GM19035 (cell line): ENCODE results near the gene ZGLP1.
"Not testable (repeated sequence)": the region's sequence is repeated elsewhere in the genome, so short reads cannot be mapped to it uniquely, and the experiment has no call there.

Experiments used
- ATAC-seq: cut with Tn5 transposase; IDR thresholded peaks from one replicate; pipeline ENCODE4 v1.9.1; 2021; ENCODE audit not compliant: unreplicated experiment

ZGLP1 gene

DNA sequence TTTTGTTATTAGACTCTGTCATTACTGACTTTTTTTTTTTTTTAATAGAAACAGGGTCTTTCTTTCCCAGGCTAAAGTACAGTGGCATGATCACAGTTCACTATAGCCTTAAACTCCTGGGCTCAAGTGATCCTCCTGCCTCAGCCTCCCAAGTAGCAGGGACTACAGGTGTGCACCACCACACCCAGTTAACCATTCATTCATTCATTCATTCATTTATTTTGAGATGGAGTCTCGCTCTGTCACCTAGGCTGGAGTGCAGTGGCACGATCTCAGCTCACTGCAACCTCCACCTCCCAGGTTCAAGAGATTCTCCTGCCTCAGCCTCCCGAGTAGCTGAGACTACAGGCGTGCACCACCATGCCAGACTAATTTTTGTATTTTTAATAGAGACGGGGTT is 27.6 kb downstream of the ZGLP1 start:
- not testable (repeated sequence) for ATAC-seq

DNA sequence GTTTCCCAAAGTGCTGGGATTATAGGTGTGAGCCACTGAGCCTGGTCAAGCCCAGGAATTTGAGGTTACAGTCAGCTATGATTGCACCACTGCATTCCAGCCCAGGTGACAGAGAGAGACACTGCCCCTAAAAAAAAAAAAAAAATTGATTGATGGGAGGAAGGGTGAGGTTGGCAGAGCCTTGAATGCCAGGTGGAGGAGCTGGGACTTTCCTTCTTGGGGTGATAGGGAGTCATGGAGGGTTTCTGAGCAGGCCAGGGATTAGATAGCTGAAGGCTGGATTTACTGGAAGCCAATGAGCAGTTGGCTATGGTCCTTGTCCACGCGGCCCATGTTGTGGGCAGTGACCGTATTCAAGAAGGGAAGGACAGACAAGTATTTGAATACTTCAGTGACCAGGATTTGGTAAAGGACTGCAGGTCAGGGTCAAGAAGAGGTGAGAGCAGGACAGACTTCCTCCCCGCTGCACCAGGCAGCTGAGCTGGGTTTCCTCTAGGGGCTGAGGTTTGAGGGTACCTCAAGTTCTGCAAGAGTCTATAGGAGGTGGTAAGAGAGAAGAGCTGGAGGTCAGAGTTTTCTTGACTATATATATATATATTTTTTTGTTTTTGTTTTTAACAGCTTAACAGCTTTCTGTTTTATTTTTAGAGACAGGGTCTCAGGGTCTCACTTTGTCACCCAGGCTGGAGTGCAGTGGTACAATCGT is 29.7 kb downstream of the ZGLP1 start:
- no peak for ATAC-seq

DNA sequence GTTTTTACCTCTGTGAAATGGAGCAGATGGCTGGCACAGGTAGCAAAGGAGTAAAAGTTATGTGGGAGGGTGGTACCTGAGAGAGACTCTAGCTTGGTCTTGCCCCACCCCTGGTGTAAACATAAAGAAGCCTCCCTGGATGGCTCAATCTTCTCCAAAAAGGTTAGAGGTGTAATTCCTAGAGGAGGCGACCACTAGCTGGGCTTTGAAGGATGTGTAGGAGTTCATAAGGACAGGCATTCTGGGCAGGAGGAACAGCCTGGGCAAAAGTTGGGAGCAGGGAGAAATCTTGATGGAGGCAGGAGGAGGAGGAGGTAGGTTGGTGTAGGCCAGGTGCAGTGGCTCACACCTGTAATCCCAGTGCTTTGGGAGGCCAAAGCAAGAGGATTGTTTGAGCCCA is 30.7 kb downstream of the ZGLP1 start:
- ATAC-seq: no peak

DNA sequence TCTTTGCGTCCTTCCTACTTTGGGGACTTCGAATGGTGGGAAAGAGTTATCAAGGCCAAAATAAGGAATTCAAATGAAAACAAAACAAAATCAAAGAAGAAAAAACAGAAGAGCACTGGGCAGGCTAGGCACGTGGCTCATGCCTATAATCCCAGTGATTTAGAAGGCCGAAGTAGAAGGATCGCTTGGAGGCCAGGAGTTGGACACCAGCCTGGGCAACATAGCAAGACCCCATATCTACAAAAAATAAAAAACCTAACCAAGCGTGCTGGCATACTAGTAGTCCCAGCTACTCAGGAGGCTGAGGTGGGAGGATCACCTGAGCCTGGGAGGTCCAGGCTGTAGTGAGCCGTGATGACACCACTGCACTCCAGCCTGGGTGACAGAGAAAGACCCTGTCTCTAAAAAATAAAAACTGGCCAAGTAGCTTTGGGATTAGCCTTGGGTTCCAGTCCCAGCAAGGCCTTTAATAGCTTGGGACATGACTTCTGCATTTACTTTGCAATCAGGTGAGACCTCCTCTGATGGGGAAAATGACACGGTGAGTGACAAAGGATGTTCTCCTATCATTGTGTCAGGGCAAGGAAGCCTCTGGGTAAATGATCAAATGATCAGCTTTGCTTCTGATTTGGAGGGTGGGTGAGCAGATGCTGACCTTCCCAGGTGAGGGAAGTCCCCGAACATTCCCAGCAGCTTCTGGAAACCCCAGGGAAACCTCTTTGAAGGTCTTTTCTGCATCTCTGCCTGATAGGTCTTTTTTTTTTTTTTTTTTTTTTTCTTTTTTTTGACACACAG is 31.6 kb downstream of the ZGLP1 start:
- no peak for ATAC-seq

DNA sequence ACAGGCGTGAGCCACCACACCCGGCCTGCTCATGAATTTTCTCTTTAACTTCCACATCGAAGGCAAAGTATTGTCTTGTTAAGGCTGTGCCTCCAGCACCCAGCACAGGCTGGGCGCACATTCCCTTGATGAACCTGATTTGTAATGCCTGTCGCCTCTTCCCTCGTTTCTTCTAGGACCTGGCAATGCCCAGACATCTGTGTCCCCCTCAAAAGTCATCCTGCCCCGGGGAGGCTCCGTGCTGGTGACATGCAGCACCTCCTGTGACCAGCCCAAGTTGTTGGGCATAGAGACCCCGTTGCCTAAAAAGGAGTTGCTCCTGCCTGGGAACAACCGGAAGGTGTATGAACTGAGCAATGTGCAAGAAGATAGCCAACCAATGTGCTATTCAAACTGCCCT is 35.0 kb downstream of the ZGLP1 start:
- no peak for ATAC-seq

DNA sequence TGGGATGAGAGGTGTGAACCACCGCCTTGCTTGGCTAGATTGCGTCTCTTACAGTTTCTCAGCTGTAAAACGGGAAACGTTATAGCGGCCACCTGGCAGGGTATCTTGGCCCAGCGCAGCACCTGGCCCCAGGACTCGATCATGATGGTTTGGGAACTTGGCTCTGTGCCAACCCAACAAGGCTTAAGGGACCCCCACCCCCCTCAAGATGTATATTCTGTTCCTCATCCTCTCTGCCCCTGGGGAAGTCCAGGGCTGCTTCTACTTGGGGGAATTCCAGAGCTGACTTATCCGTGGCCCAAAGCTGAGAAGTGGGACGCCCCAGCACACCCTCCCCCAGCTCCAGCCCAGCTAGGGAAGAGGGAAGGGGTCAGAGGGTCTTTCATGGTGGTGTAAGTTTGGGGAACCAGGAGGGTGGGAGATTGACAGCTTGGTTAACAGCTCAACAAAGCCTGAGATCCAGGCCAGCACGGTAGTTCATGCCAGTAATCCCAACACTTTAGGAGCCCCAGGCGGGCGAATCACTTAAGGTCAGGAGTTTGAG is 38.0 kb downstream of the ZGLP1 start:
- ATAC-seq: peak; percentile 23

DNA sequence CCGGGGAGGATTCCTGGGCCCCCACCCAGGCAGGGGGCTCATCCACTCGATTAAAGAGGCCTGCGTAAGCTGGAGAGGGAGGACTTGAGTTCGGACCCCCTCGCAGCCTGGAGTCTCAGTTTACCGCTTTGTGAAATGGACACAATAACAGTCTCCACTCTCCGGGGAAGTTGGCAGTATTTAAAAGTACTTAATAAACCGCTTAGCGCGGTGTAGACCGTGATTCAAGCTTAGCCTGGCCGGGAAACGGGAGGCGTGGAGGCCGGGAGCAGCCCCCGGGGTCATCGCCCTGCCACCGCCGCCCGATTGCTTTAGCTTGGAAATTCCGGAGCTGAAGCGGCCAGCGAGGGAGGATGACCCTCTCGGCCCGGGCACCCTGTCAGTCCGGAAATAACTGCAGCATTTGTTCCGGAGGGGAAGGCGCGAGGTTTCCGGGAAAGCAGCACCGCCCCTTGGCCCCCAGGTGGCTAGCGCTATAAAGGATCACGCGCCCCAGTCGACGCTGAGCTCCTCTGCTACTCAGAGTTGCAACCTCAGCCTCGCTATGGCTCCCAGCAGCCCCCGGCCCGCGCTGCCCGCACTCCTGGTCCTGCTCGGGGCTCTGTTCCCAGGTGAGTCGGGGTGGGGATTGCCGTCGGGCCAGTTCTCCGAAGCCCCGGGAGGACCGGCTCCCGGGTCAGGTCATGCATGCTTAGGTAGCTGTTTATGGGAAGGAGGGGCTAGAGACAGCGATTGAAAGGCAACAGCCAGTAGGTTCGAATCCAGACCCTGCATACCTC is 38.8 kb downstream of the ZGLP1 start, which contains the start of gene ICAM1:
ICAM1 (plus strand) TSS at position 505 of the 779 bp plus-strand sequence; CDS start at position 545, 40 bp downstream.
- ATAC-seq: peak; percentile 51

DNA sequence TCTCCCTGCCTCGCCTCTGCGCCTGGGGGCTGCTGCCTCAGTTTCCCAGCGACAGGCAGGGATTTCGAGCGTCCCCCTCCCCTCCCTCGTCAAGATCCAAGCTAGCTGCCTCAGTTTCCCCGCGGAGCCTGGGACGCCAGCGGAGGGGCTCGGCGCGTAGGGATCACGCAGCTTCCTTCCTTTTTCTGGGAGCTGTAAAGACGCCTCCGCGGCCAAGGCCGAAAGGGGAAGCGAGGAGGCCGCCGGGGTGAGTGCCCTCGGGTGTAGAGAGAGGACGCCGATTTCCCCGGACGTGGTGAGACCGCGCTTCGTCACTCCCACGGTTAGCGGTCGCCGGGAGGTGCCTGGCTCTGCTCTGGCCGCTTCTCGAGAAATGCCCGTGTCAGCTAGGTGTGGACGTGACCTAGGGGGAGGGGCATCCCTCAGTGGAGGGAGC is 39.4 kb downstream of the ZGLP1 start:
- peak; percentile 44 for ATAC-seq

DNA sequence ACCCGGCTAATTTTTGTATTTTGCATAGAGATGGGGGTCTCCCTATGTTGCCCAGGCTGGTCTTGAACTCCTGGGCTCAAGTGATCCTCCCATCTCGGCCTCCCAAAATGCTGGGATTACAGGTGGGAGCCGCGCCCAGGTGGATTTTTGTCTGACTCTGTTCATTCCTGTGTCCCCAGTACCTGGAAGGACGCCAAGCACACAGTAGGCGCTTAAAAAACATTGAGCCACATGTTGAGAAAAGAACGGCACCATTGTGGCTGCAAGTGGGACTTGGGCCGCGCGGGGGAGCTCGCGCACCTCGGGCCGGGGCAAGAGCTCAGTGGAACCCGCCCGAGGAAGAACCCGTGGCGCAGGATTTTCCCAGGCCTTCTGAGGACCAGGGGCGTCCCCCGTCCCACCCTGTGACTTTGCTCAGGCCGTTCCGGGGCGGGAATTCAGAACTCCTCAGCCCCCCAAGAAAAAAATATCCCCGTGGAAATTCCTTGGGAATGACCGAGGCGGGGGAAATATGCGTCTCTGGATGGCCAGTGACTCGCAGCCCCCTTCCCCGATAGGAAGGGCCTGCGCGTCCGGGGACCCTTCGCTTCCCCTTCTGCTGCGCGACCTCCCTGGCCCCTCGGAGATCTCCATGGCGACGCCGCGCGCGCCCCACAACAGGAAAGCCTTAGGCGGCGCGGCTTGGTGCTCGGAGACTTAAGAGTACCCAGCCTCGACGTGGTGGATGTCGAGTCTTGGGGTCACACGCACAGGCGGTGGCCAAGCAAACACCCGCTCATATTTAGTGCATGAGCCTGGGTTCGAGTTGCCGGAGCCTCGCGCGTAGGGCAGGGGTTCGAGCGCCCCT is 40.1 kb downstream of the ZGLP1 start:
- ATAC-seq: peak; percentile 40

DNA sequence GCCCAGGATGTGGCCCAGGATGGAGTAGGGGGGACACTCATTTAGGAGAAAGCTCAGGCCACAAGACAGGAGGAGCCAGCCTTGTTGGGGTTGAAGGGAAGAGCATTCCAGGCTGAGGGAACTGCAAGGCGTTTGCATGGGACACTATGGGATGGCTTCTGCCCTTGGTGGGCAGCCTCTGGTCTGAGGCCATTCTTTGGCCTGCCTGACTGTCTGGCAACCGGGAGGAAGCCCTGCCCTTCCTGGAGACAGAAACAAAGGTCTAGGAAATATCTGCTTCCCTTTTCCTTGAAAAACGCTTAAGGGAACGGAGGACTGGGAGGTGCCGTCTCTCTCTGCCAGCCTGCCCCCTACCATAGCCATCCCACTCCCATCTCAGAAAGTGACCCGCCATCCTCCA is 41.5 kb downstream of the ZGLP1 start:
- ATAC-seq: no peak

DNA sequence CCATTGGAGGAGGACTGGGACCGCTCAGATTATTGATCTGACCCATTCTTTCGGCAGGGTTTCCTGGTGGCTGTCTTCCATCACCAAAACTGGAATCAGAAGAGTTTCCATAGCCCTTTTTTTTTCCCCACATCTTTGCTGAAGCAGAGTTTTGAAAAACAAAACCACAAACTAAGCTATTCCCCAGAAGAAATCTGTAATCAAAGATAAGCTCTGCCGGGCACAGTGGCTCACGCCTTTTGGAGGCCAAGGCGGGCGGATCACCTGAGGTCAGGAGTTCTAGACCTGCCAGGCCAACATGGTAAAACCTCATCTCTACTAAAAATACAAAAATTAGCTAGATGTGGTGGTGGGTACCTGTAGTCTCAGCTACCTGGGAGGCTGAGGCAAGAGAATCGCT is 42.9 kb downstream of the ZGLP1 start:
- ATAC-seq: no peak

DNA sequence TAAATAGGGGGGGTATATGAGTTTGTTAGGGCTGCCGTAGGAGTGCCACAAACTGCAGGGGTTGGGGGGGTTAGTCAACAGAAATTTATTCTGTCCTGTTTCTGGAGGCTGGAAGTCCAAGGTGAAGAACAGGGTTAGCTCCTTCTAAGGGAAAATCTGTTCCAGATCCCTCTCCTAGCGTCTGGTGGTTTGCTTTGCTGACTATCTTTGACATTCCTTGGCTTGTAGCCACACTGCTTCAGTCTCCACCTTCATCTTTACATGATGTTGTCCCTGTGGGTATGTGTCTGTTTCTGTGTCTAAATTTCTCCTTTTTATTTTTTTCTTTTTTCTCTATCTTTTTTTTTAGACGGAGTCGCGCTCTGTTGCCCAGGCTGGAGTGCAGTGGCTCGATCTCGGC is 46.8 kb downstream of the ZGLP1 start:
- ATAC-seq: no peak

DNA sequence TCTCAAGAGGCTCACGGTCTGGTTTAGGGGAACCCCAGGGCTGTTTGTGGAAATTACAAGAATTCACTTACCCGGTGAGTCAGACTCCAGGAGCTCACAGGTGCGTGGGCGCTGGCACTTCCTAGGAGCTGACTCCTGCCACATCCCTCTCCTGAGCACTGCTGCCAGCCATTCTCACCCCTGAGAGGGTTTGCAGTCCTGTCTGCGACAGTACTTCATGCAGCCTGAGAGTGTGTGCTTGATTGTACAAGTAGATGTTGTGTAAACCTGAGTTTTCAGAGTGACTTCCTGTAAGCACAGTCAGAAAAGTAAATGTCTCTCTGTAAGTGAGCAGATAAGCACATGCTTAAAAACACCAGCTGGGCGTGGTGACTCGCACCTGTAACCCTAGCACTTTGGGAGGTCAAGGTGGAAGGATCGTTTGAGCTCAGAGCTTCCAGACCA is 49.5 kb downstream of the ZGLP1 start:
- no peak for ATAC-seq

DNA sequence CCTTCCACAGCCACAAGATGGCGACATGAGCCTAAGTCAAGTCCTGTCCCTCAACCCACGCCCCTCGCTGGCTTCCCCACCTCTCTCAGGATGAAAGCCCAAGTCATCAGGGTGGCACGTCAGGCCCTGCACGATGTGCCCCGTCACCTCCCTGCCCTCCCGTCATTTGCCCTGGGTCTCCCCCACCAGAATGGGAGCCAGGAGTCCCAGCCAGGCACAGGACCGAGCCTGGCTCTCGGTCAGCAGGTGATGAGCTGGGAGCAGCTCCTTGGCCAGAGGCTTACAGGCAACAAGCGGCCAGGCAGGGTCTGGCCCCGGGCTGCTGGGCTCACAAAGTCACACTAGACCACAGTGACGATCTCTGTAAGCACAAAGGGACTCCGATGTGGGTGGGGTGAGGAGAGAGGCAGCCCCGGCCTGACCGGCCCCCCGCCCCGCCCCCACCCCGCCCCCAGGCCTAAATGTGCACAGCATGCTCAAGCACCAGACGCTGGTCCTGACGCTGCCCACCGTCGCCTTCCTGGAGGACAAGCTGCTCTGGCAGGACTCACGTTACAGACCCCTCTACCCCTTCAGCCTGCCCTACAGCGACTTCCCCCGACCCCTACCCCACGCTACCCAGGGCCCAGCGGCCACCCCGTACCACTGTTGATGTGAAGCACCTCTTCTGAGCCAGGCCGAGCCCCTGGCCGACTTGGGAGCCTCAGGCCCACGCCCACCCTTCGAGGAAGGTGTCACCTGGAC is 50.3 kb downstream of the ZGLP1 start:
- ATAC-seq: no peak

DNA sequence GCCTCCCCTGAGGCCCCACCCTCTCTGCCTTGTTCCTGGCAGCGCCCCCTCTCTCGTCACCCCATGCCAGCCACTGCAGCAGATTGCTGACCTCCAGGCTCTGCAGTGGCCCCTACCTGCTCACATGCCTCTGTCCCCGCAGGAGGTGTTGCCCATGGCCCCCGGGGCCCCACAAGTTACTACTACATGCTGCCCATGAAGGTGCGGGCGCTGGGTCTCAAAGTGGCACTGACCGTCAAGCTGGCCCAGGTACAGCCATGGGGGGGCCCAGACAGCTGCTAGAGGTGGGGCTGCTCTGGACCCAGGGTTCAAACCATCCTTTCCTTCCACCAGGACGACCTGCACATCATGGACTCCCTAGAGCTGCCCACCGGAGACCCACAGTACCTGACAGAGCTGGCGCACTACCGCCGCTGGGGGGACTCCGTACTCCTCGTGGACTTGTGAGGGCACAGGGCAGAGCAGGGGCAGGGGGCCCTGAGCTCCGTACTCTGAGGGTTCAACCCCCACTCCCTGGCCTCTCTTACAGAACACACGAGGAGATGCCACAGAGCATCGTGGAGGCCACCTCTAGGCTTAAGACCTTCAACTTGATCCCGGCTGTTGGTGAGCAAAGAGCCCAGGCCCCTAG is 51.4 kb downstream of the ZGLP1 start:
- no peak for ATAC-seq

DNA sequence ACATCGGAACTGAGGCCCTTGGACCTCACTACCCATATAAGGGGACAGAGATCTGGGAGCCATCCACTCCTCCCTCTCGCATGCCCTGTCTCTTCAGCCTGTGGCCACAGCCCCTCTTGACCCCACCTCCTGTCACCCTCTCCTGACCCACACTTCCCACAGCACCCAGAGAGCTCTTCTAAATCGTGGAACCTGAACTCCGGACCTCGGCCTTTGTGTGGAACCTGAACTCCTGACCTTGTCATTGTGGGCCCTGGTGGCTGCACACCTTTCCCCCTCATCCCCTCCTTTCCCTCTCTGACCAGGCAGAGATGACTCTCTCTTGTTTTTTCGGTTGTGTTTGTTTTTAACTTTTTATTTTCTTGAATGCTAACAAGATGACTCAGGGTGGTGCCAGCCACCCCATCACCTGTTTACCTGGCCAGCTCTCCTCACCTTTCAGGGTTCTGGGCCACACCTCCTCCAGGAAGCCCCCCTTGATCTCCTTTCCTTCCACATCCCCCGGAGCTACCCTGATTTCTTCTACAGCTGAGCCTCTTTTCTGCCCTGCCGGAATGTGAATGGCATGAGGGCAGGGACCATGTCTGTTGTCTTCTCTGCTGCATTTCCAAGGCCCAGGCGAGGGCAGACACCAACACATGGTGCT is 52.5 kb downstream of the ZGLP1 start:
- ATAC-seq: no peak

DNA sequence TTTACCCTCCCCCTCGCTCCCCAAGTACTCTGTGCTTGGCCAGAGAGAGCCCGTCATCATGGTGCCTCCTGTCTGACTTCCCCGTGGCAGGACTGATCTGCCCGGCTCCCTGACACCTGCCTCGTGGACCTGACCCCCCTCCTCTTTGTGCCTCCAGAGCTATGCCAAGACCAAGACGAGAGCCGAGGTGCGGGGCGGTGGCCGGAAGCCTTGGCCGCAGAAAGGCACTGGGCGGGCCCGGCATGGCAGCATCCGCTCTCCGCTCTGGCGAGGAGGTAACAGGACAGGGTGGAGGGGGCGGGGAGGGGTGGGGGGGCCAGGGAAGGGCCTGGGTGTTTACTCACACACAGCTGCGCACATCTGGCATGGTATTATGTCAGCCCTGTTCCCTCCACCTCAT is 53.1 kb downstream of the ZGLP1 start:
- ATAC-seq: no peak

DNA sequence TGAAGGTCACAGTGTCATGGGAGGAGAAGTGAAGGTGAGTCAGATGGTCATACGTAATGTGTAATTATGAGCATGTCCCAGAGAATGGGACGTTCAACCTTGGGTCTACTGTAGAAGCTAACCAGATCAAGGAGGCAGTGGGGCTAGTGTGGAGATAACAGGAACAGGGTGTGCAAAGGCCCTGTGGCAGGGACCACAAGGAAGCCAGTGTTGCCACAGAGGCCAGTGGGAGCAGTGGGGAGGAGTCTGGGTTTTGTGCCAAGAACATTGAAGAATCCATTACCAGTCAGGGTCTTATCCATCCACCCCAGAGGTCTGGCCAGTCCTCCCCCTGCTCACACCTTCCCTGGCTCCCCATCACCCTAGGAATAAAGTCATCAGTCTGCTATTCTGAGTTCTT is 54.3 kb downstream of the ZGLP1 start:
- ATAC-seq: no peak
